Mesothelial cell of epicardium (in vitro differentiated cells): ENCODE results near the gene PRR23E. TPM values are rescaled to one million over a fixed set of nuclear protein-coding genes. Genes with fewer than 3 reads are reported as not detected.

ENCODE experiments used
- DNase-seq, 2 experiments: peaks; one replicate each; pipeline ENCODE4 v3.0.0; 2021; ENCODE audit warnings: low spot score in 2 of 2; ENCODE audit not compliant: unreplicated experiment in 2 of 2
- H3K27ac Mint-ChIP-seq: 2 replicates; pipeline ENCODE4 v1.8.0; 2021; ENCODE audit warnings: mixed read lengths
- H3K27me3 Mint-ChIP-seq: 2 replicates; pipeline ENCODE4 v1.8.0; 2021; ENCODE audit warnings: low read depth, mixed read lengths
- H3K36me3 Mint-ChIP-seq: 2 replicates; pipeline ENCODE4 v1.8.0; 2021; ENCODE audit warnings: mixed read lengths
- H3K4me1 Mint-ChIP-seq: 2 replicates; pipeline ENCODE4 v1.8.0; 2021; ENCODE audit warnings: mixed read lengths
- H3K4me3 Mint-ChIP-seq: 2 replicates; pipeline ENCODE4 v1.8.0; 2021; ENCODE audit warnings: mild to moderate bottlenecking, moderate library complexity, mixed read lengths
- H3K9me3 Mint-ChIP-seq: 2 replicates; pipeline ENCODE4 v1.8.0; 2021; ENCODE audit warnings: mixed read lengths
- total RNA-seq: library from RNA; stranded (reverse); gene quantifications from 3 replicates; pipeline ENCODE4 v1.2.1, GENCODE V29; 2021
- TF ChIP-seq, protein P1 (sequence below): fragments of 200-600 bp; sonication (generic); IDR thresholded peaks from one replicate; pipeline ENCODE4 v1.5.0; 2021; ENCODE audit warnings: antibody characterized with exemption; ENCODE audit not compliant: unreplicated experiment

Gene PRR23E
- total RNA-seq, 1 donor from 2014 or later: not detected

DNA sequence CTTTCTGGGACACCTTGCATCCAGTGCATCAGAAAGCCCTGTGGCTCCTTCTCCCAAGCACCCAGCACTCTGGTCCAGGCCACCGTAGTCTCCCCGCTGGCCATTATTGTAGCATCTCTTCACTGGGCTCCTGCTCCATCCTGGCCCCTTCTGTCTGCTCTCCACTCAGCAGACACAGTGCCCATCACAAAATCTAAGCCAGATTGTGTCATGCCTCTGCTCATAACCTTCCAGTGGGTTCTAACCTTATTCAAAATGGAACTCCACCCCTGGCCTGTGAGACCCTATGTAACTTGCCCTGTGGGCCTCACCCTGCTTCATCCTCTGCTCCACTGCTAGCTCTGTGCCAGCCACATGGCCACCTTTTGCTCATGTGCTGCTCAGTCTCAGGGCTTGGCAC is 31.7 kb upstream of the PRR23E start:
- no peak for DNase-seq
- Mint-ChIP-seq H3K27ac (no peak overlapping the region), H3K27me3 (peaks cover 46% of the 10 kb centered on the region)

DNA sequence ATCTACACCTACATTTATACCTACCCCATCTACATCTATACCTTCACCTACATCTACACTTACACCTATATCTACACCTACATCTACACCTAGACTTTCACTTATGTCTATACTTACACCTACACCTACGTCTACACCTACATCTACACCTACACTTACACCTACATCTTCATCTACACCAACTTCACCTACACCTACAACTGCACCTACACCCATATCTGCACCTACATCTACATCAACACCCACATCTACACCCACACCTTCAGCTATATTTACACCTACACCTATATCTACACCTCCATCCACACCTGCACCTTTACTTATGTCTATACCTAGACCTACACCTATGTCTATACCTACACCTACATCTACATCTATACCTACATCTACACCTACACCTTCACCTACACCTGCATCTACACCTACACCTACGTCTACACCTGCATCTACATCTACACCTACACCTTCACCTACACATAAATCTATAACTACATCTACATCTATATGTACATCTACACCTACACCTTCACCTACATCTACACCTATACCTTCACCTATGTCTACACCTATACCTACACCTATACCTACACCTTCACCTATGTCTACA is 30.9 kb upstream of the PRR23E start:
- DNase-seq: no peak
- Mint-ChIP-seq H3K27ac (no peak overlapping the region), H3K4me3 (no peak overlapping the region), H3K36me3 (no peaks in the 10 kb centered on the region), H3K4me1 (no peaks in the 10 kb centered on the region), H3K27me3 (peaks cover 49% of the 10 kb centered on the region), H3K9me3 (no peaks in the 10 kb centered on the region)
- TF ChIP-seq, protein P1, sequence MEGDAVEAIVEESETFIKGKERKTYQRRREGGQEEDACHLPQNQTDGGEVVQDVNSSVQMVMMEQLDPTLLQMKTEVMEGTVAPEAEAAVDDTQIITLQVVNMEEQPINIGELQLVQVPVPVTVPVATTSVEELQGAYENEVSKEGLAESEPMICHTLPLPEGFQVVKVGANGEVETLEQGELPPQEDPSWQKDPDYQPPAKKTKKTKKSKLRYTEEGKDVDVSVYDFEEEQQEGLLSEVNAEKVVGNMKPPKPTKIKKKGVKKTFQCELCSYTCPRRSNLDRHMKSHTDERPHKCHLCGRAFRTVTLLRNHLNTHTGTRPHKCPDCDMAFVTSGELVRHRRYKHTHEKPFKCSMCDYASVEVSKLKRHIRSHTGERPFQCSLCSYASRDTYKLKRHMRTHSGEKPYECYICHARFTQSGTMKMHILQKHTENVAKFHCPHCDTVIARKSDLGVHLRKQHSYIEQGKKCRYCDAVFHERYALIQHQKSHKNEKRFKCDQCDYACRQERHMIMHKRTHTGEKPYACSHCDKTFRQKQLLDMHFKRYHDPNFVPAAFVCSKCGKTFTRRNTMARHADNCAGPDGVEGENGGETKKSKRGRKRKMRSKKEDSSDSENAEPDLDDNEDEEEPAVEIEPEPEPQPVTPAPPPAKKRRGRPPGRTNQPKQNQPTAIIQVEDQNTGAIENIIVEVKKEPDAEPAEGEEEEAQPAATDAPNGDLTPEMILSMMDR: no peak

More for the DNA sequence above, 31.7 kb upstream of the PRR23E start:
- H3K36me3 Mint-ChIP-seq: no peaks in the 10 kb centered on the region
- TF ChIP-seq, protein P1: no peak
- H3K4me1 Mint-ChIP-seq: no peaks in the 10 kb centered on the region
- H3K4me3 Mint-ChIP-seq: no peak overlapping the region
- no peaks in the 10 kb centered on the region for H3K9me3 Mint-ChIP-seq

DNA sequence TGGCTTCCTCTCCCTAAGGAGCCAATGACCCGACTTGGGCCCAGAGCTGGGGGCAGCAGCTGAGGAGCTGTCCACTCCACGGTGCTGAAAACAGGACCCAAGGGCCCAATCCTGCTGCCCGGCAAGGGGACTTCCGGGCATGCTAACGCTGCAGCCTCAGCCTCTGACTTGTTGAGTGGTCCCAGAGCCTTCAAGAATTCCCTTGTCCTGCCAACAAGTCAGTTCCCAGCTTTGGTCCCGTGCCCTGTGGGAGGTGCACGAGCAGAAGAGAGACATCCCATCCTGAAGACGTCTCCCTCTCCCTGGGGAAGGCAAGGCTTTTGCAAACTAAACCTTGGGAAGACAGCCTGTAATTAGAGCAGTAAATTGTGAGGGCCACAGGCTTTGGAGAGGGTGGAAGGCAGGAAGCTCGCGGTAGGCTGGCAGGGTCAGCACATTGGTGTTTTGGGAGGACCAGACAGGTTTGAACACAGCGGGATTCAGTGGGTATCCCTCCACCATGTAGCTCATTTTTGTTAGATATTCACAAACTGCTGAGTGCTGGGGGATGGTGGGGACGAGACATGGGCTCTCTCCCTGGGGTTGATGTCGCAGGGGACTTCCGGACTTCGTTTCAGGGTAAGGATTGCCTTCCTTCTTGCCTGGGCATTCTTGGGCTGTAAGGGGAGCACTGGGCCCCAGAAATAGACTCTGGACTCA is 29.8 kb upstream of the PRR23E start:
- Mint-ChIP-seq H3K36me3 (no peaks in the 10 kb centered on the region), H3K27me3 (peaks cover 55% of the 10 kb centered on the region), H3K4me1 (no peaks in the 10 kb centered on the region), H3K27ac (no peak overlapping the region), H3K4me3 (no peak overlapping the region), H3K9me3 (no peaks in the 10 kb centered on the region)
- TF ChIP-seq, protein P1: no peak
- DNase-seq: peak in 1 of 2 experiments; percentile 55

DNA sequence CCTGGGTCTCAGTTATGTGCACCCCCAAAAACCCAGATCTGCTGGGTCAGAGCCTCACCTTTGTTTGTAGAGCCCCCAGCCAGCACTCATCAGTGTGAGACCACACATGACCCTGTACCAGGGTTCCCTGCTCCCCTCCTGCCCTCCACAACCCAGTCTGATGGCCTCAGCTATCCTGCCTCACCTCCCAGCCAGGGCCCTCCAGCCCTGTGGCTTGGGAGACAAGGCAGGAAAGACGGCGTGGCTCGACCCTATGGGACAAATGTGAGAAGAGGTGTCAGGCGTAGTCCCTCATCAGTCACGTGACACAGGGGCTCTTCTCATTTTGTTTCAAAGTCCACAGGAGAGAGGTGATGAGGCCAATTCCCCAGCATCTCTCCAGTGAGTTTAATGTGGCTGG is 28.3 kb upstream of the PRR23E start:
- Mint-ChIP-seq H3K4me3 (no peak overlapping the region), H3K36me3 (no peaks in the 10 kb centered on the region), H3K9me3 (no peaks in the 10 kb centered on the region), H3K27ac (no peak overlapping the region), H3K4me1 (no peaks in the 10 kb centered on the region), H3K27me3 (peaks cover 65% of the 10 kb centered on the region)
- TF ChIP-seq, protein P1: no peak
- DNase-seq: no peak

DNA sequence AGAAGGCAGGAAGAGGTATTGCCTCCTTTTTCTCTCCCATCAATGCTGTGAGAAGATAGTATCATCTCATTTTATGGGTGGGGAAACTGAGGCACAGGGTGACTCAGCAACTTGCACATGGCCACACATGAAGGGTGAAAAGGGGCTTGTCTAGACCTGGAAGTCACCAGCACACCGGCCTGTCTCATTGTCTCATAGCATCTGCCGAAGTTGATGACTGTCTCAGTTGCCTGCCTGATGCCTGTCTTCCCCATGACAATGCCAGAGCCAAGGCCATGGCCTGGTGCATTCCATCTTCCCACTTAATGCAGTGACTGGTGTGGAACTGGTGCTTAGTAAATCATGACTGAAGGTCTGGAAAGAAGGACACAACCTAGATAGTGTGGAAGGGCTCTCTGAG is 27.9 kb upstream of the PRR23E start:
- Mint-ChIP-seq H3K9me3 (no peaks in the 10 kb centered on the region), H3K4me1 (no peaks in the 10 kb centered on the region), H3K27ac (no peak overlapping the region), H3K36me3 (no peaks in the 10 kb centered on the region), H3K27me3 (peaks cover 69% of the 10 kb centered on the region), H3K4me3 (no peak overlapping the region)
- DNase-seq: no peak
- TF ChIP-seq, protein P1: no peak
